Measurements from ENCODE around the gene INSM1.
"Not testable (repeated sequence)": the region's sequence is repeated elsewhere in the genome, so short reads cannot be mapped to it uniquely, and the experiment has no call there.

The INSM1 gene

GRCh38 chr20:20353576-20353975 lies 14.3 kb upstream of the INSM1 start:
- H3K4me3 ChIP-seq (ENCODE audit: low read length), result no peak overlapping the region
- no peak overlapping the region for H2AFZ ChIP-seq (ENCODE audit: low read depth, low read length)
- H3K27me3 ChIP-seq (ENCODE audit: low read depth, low read length), result peaks cover 18% of the 10 kb centered on the region
- no peaks in the 10 kb centered on the region for H3K4me1 ChIP-seq (ENCODE audit: low read length)
- H3K27ac ChIP-seq (ENCODE audit: low read length), result no peak overlapping the region
- H3K9me3 ChIP-seq (ENCODE audit: insufficient read depth, low read length), result no peaks in the 10 kb centered on the region
- H3K79me2 ChIP-seq (ENCODE audit: low read length), result no peaks in the 10 kb centered on the region
- TF ChIP-seq CTCF (IDR thresholded peaks at IDR 0.05; ENCODE audit: low read depth, low read length) (no peak), EZH2phosphoT487 (IDR thresholded peaks at IDR 0.05; ENCODE audit: low read depth) (no peak)
- no peaks in the 10 kb centered on the region for H4K20me1 ChIP-seq (ENCODE audit: insufficient read depth, low read length)
- H3K4me2 ChIP-seq (ENCODE audit: low read length), result no peak overlapping the region
- H3K36me3 ChIP-seq (replicated peaks; ENCODE audit: low read depth, low read length), result no peaks in the 10 kb centered on the region
- H3K9ac ChIP-seq (ENCODE audit: low read length), result no peak overlapping the region

- not testable (repeated sequence) for H3K4me3 ChIP-seq (ENCODE audit: low read length); H3K9me3 ChIP-seq (ENCODE audit: insufficient read depth, low read length); H3K4me2 ChIP-seq (ENCODE audit: low read length); H3K27ac ChIP-seq (ENCODE audit: low read length); H4K20me1 ChIP-seq (ENCODE audit: insufficient read depth, low read length); H2AFZ ChIP-seq (ENCODE audit: low read depth, low read length); H3K36me3 ChIP-seq (replicated peaks; ENCODE audit: low read depth, low read length); H3K79me2 ChIP-seq (ENCODE audit: low read length); H3K4me1 ChIP-seq (ENCODE audit: low read length); H3K9ac ChIP-seq (ENCODE audit: low read length)
- peaks cover 25% of the 10 kb centered on the region for H3K27me3 ChIP-seq (ENCODE audit: low read depth, low read length)
Measured at GRCh38 chr20:20355503-20355902, 12.4 kb upstream of the INSM1 start.

GRCh38 chr20:20358801-20359200 lies 9.1 kb upstream of the INSM1 start:
- Histone ChIP-seq H4K20me1 (ENCODE audit: insufficient read depth, low read length) (no peaks in the 10 kb centered on the region), H3K27ac (ENCODE audit: low read length) (no peak overlapping the region), H3K4me1 (ENCODE audit: low read length) (peaks cover 15% of the 10 kb centered on the region), H3K9ac (ENCODE audit: low read length) (no peak overlapping the region), H3K9me3 (ENCODE audit: insufficient read depth, low read length) (no peaks in the 10 kb centered on the region), H3K79me2 (ENCODE audit: low read length) (no peaks in the 10 kb centered on the region), H2AFZ (ENCODE audit: low read depth, low read length) (no peak overlapping the region), H3K4me3 (ENCODE audit: low read length) (no peak overlapping the region), H3K4me2 (ENCODE audit: low read length) (no peak overlapping the region), H3K36me3 (replicated peaks; ENCODE audit: low read depth, low read length) (no peaks in the 10 kb centered on the region), H3K27me3 (ENCODE audit: low read depth, low read length) (peaks cover 35% of the 10 kb centered on the region)
- TF ChIP-seq CTCF (IDR thresholded peaks at IDR 0.05; ENCODE audit: low read depth, low read length) (no peak), EZH2phosphoT487 (IDR thresholded peaks at IDR 0.05; ENCODE audit: low read depth) (no peak)

- Histone ChIP-seq H3K9me3 (ENCODE audit: insufficient read depth, low read length) (no peaks in the 10 kb centered on the region), H3K4me1 (ENCODE audit: low read length) (peaks cover 15% of the 10 kb centered on the region), H3K27me3 (ENCODE audit: low read depth, low read length) (peaks cover 35% of the 10 kb centered on the region), H3K36me3 (replicated peaks; ENCODE audit: low read depth, low read length) (no peaks in the 10 kb centered on the region), H4K20me1 (ENCODE audit: insufficient read depth, low read length) (no peaks in the 10 kb centered on the region), H3K9ac (ENCODE audit: low read length) (no peak overlapping the region), H2AFZ (ENCODE audit: low read depth, low read length) (no peak overlapping the region), H3K4me3 (ENCODE audit: low read length) (no peak overlapping the region), H3K79me2 (ENCODE audit: low read length) (no peaks in the 10 kb centered on the region), H3K4me2 (ENCODE audit: low read length) (peak overlapping the region; percentile 75), H3K27ac (ENCODE audit: low read length) (no peak overlapping the region)
- TF ChIP-seq EZH2phosphoT487 (IDR thresholded peaks at IDR 0.05; ENCODE audit: low read depth) (no peak), CTCF (IDR thresholded peaks at IDR 0.05; ENCODE audit: low read depth, low read length) (no peak)
Measured at GRCh38 chr20:20359628-20360027, 8.3 kb upstream of the INSM1 start.

- TF ChIP-seq CTCF (IDR thresholded peaks at IDR 0.05; ENCODE audit: low read depth, low read length) (peak; percentile 89), EZH2phosphoT487 (IDR thresholded peaks at IDR 0.05; ENCODE audit: low read depth) (no peak)
- Histone ChIP-seq H3K4me2 (ENCODE audit: low read length) (peak overlapping the region; percentile 75), H3K4me1 (ENCODE audit: low read length) (peaks cover 15% of the 10 kb centered on the region), H3K9me3 (ENCODE audit: insufficient read depth, low read length) (no peaks in the 10 kb centered on the region), H3K79me2 (ENCODE audit: low read length) (no peaks in the 10 kb centered on the region), H3K27ac (ENCODE audit: low read length) (no peak overlapping the region), H3K36me3 (replicated peaks; ENCODE audit: low read depth, low read length) (no peaks in the 10 kb centered on the region), H3K9ac (ENCODE audit: low read length) (no peak overlapping the region), H3K27me3 (ENCODE audit: low read depth, low read length) (peaks cover 35% of the 10 kb centered on the region), H3K4me3 (ENCODE audit: low read length) (peak overlapping the region; percentile 54), H2AFZ (ENCODE audit: low read depth, low read length) (peak overlapping the region; percentile 57), H4K20me1 (ENCODE audit: insufficient read depth, low read length) (no peaks in the 10 kb centered on the region)
Measured at GRCh38 chr20:20360464-20360863, 7.4 kb upstream of the INSM1 start.
